ENCODE results near the gene ZNF385A. TPM values are rescaled to one million over a fixed set of nuclear protein-coding genes. Genes with fewer than 3 reads are reported as not detected.

ZNF385A gene
- total and polyA plus RNA-seq, 7 experiments from 2014 or later: 0.39 to 69.9 (median 1.4) TPM

DNA sequence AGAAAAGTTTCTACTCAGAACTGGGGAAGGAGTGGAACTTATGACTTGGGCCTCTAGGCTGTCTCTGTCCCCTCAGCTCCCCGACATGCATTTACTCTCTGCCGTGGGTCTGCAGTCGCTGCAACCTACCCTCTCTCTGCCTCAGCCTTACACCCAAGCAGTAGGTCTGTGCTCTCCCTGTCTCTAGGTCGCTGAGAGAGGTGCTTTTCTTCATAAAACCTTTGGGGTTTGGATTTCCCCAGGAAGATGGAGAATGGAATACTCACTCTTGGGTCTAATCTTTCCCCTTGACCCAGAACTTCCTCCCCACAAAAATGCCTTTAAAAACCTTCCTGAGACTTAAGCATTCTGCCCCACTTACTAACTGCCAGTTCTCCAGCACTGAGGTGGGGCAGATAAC is 33.2 kb downstream of the ZNF385A start:
- Histone ChIP-seq H3K27ac (ENCODE audit: low read depth, low read length) (peak overlapping the region; percentile 63), H3K4me1 (ENCODE audit: control insufficient read depth in 2 of 2, insufficient read depth in 2 of 2, low read length in 2 of 2) (peaks cover 0 to 9% of the 10 kb centered on the region in 2 donors), H3K9me3 (ENCODE audit: control insufficient read depth in 2 of 3, low read length in 3 of 3) (no peaks in the 10 kb centered on the region), H3K36me3 (ENCODE audit: control insufficient read depth in 2 of 3, insufficient read depth in 3 of 3, low read length in 3 of 3) (peaks cover 0 to 49% (median 24%) of the 10 kb centered on the region in 3 experiments), H3K4me3 (ENCODE audit: low read length) (no peak overlapping the region), H3K27me3 (ENCODE audit: control insufficient read depth in 2 of 2, insufficient read depth in 2 of 2, low read length in 2 of 2) (no peaks in the 10 kb centered on the region)
- intact Hi-C loops (cut with micrococcal nuclease): no loop called here
- ATAC-seq (no peak), DNase-seq (no peak)
- Mint-ChIP-seq H3K4me3 (peak overlapping the region in 6 of 10 donors; percentile 82 to 93 (median 85)), H3K27ac (peak overlapping the region in 7 of 9 donors; percentile 83 to 93 (median 88)), H3K9me3 (no peaks in the 10 kb centered on the region), H3K27me3 (no peaks in the 10 kb centered on the region), H3K36me3 (peaks cover 14 to 32% (median 21%) of the 10 kb centered on the region in 5 donors), H3K4me1 (peaks cover 9 to 28% (median 18%) of the 10 kb centered on the region in 7 donors)
- ChIA-PET POLR2A (interaction anchor here (1.0 to 3.3 kb wide), 4 partner anchors 10 to 71 kb away, joined by 3 to 14 read pairs (median 4); partner anchors contain the start of genes CBX5 and HNRNPA1), CTCF (interaction anchor here (2.7 to 2.9 kb wide), 2 partner anchors 17 to 27 kb away, joined by 8 to 10 read pairs; partner anchors contain the start of gene COPZ1)

DNA sequence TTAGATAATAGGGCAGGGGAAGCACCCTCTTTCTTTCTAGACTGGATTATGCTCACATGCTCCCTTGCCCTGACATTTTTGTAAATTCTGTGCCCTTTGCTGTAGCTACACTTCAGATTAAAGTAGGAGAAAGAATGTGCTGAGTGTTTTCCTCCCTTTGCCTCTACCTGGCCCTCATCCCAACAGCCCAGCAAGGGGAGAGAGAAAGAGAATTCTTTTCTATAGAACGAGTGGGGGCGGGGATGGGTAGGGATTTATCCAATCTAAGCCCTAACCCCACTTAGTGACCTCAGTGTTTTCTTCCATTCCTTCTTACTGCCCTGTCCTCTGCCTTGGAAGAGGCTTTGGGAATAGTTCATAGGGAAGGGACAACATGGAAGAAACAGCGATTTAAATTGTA is 33.8 kb downstream of the ZNF385A start:
- Mint-ChIP-seq H3K4me3 (peak overlapping the region in 1 of 10 donors; percentile 93), H3K27ac (peak overlapping the region in 5 of 9 donors; percentile 31 to 85 (median 78)), H3K36me3 (peaks cover 14 to 32% (median 21%) of the 10 kb centered on the region in 5 donors), H3K27me3 (no peaks in the 10 kb centered on the region), H3K9me3 (no peaks in the 10 kb centered on the region), H3K4me1 (peaks cover 9 to 23% (median 18%) of the 10 kb centered on the region in 7 donors)
- intact Hi-C loops (cut with micrococcal nuclease): no loop called here
- H3K4me1 ChIP-seq (ENCODE audit: control insufficient read depth in 2 of 2, insufficient read depth in 2 of 2, low read length in 2 of 2): peaks cover 0 to 9% of the 10 kb centered on the region in 2 donors
- ChIA-PET POLR2A (interaction anchor here (1.0 to 3.3 kb wide), 5 partner anchors 9 to 71 kb away, joined by 3 to 14 read pairs (median 4); partner anchors contain the start of genes CBX5 and HNRNPA1), CTCF (interaction anchor here (2.7 to 2.9 kb wide), 2 partner anchors 18 to 26 kb away, joined by 8 to 10 read pairs; partner anchors contain the start of gene COPZ1)
- H3K4me3 ChIP-seq (ENCODE audit: low read length): no peak overlapping the region
- H3K9me3 ChIP-seq (ENCODE audit: control insufficient read depth in 2 of 3, low read length in 3 of 3): no peaks in the 10 kb centered on the region
- H3K27ac ChIP-seq (ENCODE audit: low read depth, low read length): no peak overlapping the region
- DNase-seq (no peak), ATAC-seq (no peak)
- H3K36me3 ChIP-seq (ENCODE audit: control insufficient read depth in 2 of 3, insufficient read depth in 3 of 3, low read length in 3 of 3): peaks cover 0 to 50% (median 24%) of the 10 kb centered on the region in 3 experiments
- no peaks in the 10 kb centered on the region for H3K27me3 ChIP-seq (ENCODE audit: control insufficient read depth in 2 of 2, insufficient read depth in 2 of 2, low read length in 2 of 2)

DNA sequence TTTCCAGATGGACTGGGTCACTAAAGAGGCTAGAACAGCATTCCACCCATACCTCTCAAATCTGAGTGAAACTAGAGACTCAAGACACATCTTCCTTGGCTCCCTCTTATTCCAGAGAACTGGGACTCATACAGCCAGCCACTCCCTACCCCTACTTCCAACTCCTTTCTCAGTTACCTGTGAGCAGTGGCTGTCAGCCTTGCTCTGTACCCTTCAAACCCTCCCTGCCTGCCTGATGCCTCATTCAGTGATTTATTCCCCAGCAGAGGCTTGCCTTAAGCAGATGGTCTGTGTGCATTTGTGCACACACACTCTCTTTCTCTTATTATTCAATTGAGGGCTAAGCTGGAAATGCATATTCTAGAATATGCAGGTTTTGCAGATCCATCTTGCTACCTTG is 34.9 kb downstream of the ZNF385A start:
- ATAC-seq: no peak
- no peak for DNase-seq
- H3K27ac ChIP-seq (ENCODE audit: low read depth, low read length): no peak overlapping the region
- intact Hi-C loops (cut with micrococcal nuclease): no loop called here
- peaks cover 9 to 22% (median 18%) of the 10 kb centered on the region in 7 donors for H3K4me1 Mint-ChIP-seq
- H3K4me3 ChIP-seq (ENCODE audit: low read length): no peak overlapping the region
- CTCF ChIA-PET: interaction anchor here (1.5 kb wide), 1 partner anchor 13 kb away, joined by 3 read pairs; no protein-coding TSS in a partner anchor
- H3K9me3 Mint-ChIP-seq: no peaks in the 10 kb centered on the region
- no peaks in the 10 kb centered on the region for H3K9me3 ChIP-seq (ENCODE audit: control insufficient read depth in 2 of 3, low read length in 3 of 3)
- H3K27me3 Mint-ChIP-seq: no peaks in the 10 kb centered on the region
- H3K27me3 ChIP-seq (ENCODE audit: control insufficient read depth in 2 of 2, insufficient read depth in 2 of 2, low read length in 2 of 2): no peaks in the 10 kb centered on the region
- peak overlapping the region in 3 of 9 donors; percentile 4 to 62 (median 44) for H3K27ac Mint-ChIP-seq
- H3K36me3 Mint-ChIP-seq: peaks cover 14 to 37% (median 27%) of the 10 kb centered on the region in 5 donors
- POLR2A ChIA-PET: interaction anchor here (1.0 kb wide), 1 partner anchor 17 kb away, joined by 4 read pairs; no protein-coding TSS in a partner anchor
- peaks cover 0 to 59% (median 31%) of the 10 kb centered on the region in 3 experiments for H3K36me3 ChIP-seq (ENCODE audit: control insufficient read depth in 2 of 3, insufficient read depth in 3 of 3, low read length in 3 of 3)
- H3K4me1 ChIP-seq (ENCODE audit: control insufficient read depth in 2 of 2, insufficient read depth in 2 of 2, low read length in 2 of 2): peaks cover 0 to 9% of the 10 kb centered on the region in 2 donors
- H3K4me3 Mint-ChIP-seq: no peak overlapping the region

DNA sequence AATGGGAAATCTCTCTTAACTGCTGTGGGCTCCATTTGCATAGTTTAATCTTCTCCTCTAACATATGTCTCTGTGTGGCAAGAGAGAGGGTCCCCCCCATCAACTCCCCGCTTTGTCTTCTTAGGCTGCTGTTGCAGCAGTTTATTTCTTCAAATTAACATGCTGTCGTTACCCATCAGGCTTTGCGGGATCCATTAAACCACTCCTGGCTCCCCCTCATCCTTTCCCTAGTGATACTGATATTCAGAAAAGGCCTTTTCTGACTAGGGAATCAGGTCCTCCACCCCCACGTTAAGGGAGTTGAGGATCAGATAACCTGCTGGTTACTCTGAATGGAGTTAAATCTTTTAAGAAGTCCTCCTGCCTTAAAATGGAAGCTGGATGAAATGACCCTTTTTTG is 35.5 kb downstream of the ZNF385A start:
- intact Hi-C loops (cut with micrococcal nuclease): no loop called here
- DNase-seq (no peak), ATAC-seq (no peak)
- H3K27ac ChIP-seq (ENCODE audit: low read depth, low read length): no peak overlapping the region
- no peaks in the 10 kb centered on the region for H3K27me3 ChIP-seq (ENCODE audit: control insufficient read depth in 2 of 2, insufficient read depth in 2 of 2, low read length in 2 of 2)
- Mint-ChIP-seq H3K27me3 (no peaks in the 10 kb centered on the region), H3K4me1 (peaks cover 9 to 22% (median 18%) of the 10 kb centered on the region in 7 donors), H3K27ac (no peak overlapping the region), H3K9me3 (no peaks in the 10 kb centered on the region), H3K36me3 (peaks cover 14 to 37% (median 27%) of the 10 kb centered on the region in 5 donors), H3K4me3 (no peak overlapping the region)
- H3K4me1 ChIP-seq (ENCODE audit: control insufficient read depth in 2 of 2, insufficient read depth in 2 of 2, low read length in 2 of 2): peaks cover 0 to 9% of the 10 kb centered on the region in 2 donors
- peaks cover 0 to 61% (median 31%) of the 10 kb centered on the region in 3 experiments for H3K36me3 ChIP-seq (ENCODE audit: control insufficient read depth in 2 of 3, insufficient read depth in 3 of 3, low read length in 3 of 3)
- H3K4me3 ChIP-seq (ENCODE audit: low read length): no peak overlapping the region
- H3K9me3 ChIP-seq (ENCODE audit: control insufficient read depth in 2 of 3, low read length in 3 of 3): no peaks in the 10 kb centered on the region
- POLR2A ChIA-PET: no interaction called here
- CTCF ChIA-PET: interaction anchor here (1.5 kb wide), 1 partner anchor 13 kb away, joined by 3 read pairs; no protein-coding TSS in a partner anchor

DNA sequence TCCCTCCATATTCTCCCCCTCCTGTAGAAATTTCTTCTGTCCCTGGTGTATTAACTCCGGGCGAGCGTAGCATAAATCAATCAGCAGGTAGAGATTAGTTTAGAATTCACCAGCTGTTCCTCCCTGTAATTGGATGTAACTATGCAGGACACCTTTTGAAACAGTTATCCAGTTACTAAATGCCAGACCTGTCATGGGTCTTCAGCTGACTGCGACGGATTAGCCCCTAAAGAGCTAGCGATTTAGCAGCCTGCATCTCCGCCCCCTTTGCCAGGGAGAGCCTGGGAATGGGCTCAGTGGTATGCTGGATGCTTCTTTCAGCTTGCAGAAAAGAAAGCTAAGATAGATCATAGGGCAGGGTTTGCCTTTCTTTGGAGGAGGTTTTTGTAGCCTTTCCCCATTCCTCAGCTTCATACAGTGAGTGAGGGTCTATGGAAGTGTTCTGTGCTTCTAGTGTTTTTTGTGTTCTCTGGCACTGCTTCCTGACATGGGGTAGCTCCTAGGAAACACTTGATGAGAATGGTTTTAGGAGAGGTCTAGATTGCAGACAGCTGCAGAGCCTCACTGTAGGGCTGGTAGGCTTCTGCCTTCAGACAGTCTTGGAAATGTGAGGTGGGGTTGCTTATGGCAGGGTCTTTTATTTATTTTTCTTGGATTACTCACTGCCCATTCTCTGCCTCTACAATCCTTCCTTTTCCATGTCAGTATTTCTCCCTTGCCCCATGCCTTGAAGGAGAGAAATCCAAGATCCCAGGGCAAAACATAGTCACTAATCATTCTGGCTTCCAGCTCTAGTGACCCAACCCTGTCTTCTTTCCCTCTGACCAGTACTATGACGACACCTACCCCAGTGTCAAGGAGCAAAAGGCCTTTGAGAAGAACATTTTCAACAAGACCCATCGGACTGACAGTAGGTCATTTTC is 42.9 kb downstream of the ZNF385A start:
- no peak for ATAC-seq
- Histone ChIP-seq H3K4me1 (ENCODE audit: control insufficient read depth in 2 of 2, insufficient read depth in 2 of 2, low read length in 2 of 2) (no peaks in the 10 kb centered on the region), H3K27me3 (ENCODE audit: control insufficient read depth in 2 of 2, insufficient read depth in 2 of 2, low read length in 2 of 2) (no peaks in the 10 kb centered on the region), H3K4me3 (ENCODE audit: low read length) (no peak overlapping the region), H3K27ac (ENCODE audit: low read depth, low read length) (no peak overlapping the region), H3K9me3 (ENCODE audit: control insufficient read depth in 2 of 3, low read length in 3 of 3) (no peaks in the 10 kb centered on the region), H3K36me3 (ENCODE audit: control insufficient read depth in 2 of 3, insufficient read depth in 3 of 3, low read length in 3 of 3) (peaks cover 19 to 53% (median 20%) of the 10 kb centered on the region in 3 experiments)
- DNase-seq: no peak
- Mint-ChIP-seq H3K36me3 (peaks cover 4 to 41% (median 27%) of the 10 kb centered on the region in 5 donors), H3K4me3 (no peak overlapping the region), H3K4me1 (peaks cover 0 to 33% (median 16%) of the 10 kb centered on the region in 7 donors), H3K9me3 (no peaks in the 10 kb centered on the region), H3K27ac (no peak overlapping the region), H3K27me3 (no peaks in the 10 kb centered on the region)
- ChIA-PET CTCF (interaction anchor here (1.1 to 1.4 kb wide), 3 partner anchors 11 to 57 kb away, joined by 3 to 5 read pairs (median 3); partner anchors contain the start of gene ZNF385A), POLR2A (interaction anchor here (0.9 to 1.8 kb wide), 4 partner anchors 9 to 17 kb away, joined by 4 to 7 read pairs (median 5); no protein-coding TSS in a partner anchor)
- intact Hi-C loops (cut with micrococcal nuclease): no loop called here

DNA sequence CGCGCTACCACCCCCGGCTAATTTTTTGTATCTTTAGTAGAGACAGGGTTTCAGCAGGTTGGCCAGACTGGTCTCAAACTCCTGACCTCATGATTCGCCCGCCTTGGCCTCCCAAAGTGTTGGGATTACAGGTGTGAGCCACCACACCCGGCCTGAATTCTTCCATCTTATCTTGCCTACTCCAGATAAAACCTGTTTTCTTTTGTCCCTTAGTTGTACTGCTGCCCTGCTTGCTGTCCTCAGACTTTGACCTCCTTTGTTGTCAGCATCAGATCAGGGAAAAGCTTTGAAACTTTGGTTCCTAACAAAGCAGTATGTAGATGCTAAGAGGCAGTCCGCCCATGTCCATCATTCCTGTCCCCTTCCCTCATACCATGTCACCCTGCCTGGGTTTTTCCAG is 43.7 kb downstream of the ZNF385A start:
- H3K4me3 Mint-ChIP-seq: no peak overlapping the region
- peak overlapping the region in 1 of 9 donors; percentile 26 for H3K27ac Mint-ChIP-seq
- Histone ChIP-seq H3K4me1 (ENCODE audit: control insufficient read depth in 2 of 2, insufficient read depth in 2 of 2, low read length in 2 of 2) (no peaks in the 10 kb centered on the region), H3K9me3 (ENCODE audit: control insufficient read depth in 2 of 3, low read length in 3 of 3) (no peaks in the 10 kb centered on the region), H3K4me3 (ENCODE audit: low read length) (no peak overlapping the region), H3K36me3 (ENCODE audit: control insufficient read depth in 2 of 3, insufficient read depth in 3 of 3, low read length in 3 of 3) (peaks cover 19 to 48% (median 19%) of the 10 kb centered on the region in 3 experiments), H3K27ac (ENCODE audit: low read depth, low read length) (no peak overlapping the region), H3K27me3 (ENCODE audit: control insufficient read depth in 2 of 2, insufficient read depth in 2 of 2, low read length in 2 of 2) (no peaks in the 10 kb centered on the region)
- ChIA-PET POLR2A (interaction anchor here (0.9 to 1.8 kb wide), 3 partner anchors 12 to 18 kb away, joined by 4 to 7 read pairs (median 6); no protein-coding TSS in a partner anchor), CTCF (interaction anchor here (1.1 to 1.4 kb wide), 3 partner anchors 12 to 58 kb away, joined by 3 to 5 read pairs (median 3); partner anchors contain the start of gene ZNF385A)
- H3K4me1 Mint-ChIP-seq: peaks cover 2 to 37% (median 20%) of the 10 kb centered on the region in 7 donors
- H3K36me3 Mint-ChIP-seq: peaks cover 4 to 44% (median 29%) of the 10 kb centered on the region in 5 donors
- no peak for ATAC-seq
- H3K9me3 Mint-ChIP-seq: no peaks in the 10 kb centered on the region
- no peak for DNase-seq
- intact Hi-C loops (cut with micrococcal nuclease): no loop called here
- H3K27me3 Mint-ChIP-seq: no peaks in the 10 kb centered on the region

Data from naive thymus-derived CD4-positive, alpha-beta T cell (primary cell).